ENCODE results near the gene PCDHGA1.

- no peak for TF ChIP-seq CTCF (IDR thresholded peaks at IDR 0.05 in 4 of 5, conservative IDR thresholded peaks at IDR 0.05 in 1 of 5)
- TF ChIP-seq POLR2A (IDR thresholded peaks at IDR 0.05), result no peak
These were observed 53.0 kb downstream of the PCDHGA1 start for GRCh38 chr5:141383345-141383744.
